ENCODE measurements around the gene CACNA1B.
"Not testable (repeated sequence)": the region's sequence is repeated elsewhere in the genome, so short reads cannot be mapped to it uniquely, and the experiment has no call there.

Gene CACNA1B

DNA sequence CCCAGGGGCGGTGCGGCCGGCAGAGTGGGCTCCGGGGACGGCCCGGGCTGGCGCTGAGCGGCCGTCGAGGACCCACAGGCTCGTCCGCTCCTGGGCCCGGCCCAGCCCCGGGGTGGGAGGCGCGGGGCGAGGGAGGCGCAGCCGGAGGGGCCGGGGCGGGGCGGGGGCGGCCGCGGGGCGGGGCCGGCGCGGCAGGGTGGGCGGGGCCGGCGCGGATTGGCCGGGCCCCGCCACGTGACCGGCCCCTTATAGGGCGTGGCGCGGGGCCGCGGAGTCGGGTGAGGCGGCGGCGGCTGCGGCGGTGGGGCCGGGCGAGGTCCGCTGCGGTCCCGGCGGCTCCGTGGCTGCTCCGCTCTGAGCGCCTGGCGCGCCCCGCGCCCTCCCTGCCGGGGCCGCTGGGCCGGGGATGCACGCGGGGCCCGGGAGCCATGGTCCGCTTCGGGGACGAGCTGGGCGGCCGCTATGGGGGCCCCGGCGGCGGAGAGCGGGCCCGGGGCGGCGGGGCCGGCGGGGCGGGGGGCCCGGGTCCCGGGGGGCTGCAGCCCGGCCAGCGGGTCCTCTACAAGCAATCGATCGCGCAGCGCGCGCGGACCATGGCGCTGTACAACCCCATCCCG, at the start of gene CACNA1B:
Gene CACNA1B (plus strand): TSS at position 277 of the 617 bp plus-strand sequence. CDS start 152 bp downstream, at position 429.
- DNase-seq: not testable (repeated sequence)

DNA sequence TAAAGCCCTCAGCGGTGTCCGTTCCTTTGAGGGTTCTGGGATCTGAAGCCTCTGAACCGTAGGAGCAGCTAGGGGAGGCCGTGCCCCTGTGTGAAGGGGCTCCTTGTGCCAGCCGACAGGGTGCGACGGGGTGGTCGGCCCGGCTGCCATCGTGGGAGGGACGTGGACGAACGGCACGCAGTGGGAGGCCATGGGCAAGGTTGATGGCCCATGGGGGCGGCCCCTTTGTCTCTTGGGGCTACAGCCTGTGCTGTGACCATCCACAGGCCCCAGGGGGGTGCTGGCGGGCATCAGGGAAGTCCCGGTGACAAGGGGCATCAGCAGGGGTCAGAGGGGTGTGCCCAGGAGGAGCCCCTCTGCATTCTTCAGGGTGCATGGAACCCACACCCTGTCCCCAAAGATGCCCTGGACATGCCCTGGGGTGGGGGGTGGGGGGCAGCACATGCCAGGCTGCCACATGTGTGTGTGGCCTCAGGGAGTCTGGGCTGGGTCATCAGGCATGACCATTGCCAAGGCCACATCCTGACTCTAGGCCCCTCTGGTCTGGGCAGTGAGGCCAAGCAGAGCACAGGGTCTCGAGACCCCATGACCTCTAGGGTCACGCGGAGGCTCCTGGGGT, 49.6 kb upstream of the CACNA1B start:
- DNase-seq: no peak

DNA sequence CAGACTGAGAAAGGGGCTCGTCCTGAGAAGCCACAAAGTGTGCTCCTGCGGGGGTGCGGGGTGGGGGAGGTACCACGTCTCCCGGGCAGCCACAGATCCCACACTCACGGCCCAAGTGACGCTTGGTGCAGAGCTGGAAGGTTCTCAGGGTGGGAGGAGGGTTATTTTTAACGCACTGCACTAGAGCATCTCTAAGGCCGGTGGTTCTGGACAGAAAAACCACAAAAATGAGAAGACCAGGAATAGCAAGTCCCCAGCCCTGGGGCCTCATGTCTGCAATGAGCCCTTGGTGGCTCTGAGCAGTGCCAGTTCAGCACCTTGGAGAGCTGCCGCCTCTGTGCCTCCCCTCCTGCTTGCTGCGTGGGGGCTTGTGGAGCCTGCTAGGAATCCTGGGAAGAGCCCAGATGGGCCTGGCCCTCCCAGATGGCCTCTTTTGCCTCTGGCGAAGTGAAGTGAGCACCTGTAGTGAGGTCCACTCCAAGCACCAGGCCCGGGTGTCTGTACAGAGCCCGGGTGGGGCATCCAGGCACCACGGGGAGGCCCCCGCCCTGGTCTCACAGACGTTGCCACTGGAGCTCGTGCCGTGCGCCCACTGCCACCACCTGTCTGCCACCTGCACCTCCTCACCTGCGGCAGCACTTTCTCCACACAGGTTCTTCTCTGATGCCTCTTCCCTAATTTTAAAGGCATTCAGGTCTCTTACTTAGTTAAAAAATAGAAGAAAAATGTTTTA, 48.9 kb upstream of the CACNA1B start:
- DNase-seq: no peak

DNA sequence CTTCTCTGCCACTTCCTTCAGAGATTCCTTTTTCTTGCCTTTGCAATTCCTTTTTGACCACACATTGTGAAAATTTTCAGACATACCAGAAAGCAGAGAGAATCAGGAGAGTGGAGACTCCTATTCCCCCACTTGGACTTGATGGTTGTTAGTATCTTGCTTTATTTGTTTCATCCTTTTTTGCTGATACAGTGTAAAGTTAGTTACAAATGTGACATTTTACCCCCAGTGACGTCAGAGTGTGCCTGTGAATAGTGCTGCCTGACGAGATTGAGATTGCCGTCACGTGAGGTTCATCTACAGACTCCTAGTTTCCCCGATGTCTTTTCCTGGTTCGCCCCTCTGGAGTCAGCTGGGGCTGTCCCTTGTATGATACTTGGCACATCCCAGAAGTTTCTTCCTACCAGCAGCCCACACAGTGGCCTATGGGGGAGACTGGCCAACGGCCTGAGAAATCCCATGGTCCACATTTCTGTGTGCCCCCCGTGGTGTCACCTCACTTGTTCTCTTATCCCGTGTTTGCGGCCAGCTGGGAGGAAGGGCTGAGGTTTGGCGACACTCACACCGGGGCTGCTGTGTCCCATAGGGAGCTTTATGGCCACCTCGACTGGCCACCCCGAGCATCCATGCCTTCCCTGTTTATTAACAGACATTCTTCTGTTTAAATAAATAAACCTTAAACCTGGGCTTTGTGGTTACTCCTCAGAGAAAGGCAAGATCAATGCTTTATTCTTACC, 48.2 kb upstream of the CACNA1B start:
- DNase-seq: no peak

DNA sequence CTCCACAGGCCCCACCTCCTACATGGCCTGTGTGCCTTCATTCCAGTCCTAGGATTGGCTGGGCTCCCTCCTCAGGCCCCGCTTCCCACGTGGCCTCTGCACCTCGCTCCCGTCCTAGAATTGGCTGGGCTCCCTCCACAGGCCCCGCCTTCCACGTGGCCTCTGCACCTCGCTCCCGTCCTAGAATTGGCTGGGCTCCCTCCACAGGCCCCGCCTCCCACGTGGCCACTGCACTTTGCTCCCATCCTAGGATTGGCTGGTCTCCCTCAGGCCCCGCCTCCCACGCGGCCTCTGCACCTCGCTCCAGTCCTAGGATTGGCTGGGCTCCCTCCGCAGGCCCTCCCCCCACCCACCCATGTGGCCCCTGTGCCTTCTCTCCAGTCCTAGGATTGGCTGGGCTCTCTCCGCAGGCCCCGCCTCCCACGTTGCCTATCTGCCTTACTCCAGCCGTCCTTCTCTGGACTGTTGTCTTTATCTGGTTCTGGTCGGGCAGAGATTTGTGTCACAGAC, 45.3 kb upstream of the CACNA1B start:
- no peak for DNase-seq

DNA sequence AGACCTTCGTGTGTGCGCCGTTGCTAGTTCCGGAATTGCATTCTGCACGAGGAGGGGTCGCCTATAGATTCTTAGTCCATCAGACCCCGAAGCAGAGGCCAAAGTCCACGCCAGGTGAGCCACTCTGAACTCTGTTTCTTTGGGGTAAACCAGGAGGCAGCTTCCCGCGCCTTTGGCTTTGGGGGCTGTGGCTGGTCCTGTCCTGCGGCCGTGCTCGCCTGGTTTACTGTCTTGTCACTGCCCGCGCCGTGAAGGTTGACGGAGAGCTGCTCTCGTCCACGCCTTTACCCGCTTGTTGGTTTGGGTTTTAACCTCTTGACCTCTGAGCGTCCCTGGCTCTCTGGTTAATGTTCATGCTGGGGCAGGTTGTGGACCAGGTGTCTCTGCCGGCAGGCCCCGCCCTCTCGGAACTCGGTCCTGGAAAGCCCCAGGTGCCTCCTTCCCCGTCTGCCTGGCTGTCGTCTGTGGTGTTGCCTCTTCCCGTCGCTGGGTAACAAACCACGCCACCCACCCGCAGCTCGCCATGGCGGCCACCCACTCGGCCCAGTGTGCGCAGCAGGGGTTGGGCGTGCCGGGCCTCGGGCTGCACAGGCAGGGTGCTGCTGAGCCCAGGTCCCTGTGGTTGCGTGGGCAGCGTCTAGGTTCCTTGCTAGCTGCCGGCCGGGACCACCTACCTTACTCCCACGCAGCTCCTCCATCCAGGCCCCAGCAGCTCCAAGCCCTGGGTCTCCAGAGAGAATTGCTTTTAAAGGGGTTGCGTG, 44.6 kb upstream of the CACNA1B start:
- no peak for DNase-seq

DNA sequence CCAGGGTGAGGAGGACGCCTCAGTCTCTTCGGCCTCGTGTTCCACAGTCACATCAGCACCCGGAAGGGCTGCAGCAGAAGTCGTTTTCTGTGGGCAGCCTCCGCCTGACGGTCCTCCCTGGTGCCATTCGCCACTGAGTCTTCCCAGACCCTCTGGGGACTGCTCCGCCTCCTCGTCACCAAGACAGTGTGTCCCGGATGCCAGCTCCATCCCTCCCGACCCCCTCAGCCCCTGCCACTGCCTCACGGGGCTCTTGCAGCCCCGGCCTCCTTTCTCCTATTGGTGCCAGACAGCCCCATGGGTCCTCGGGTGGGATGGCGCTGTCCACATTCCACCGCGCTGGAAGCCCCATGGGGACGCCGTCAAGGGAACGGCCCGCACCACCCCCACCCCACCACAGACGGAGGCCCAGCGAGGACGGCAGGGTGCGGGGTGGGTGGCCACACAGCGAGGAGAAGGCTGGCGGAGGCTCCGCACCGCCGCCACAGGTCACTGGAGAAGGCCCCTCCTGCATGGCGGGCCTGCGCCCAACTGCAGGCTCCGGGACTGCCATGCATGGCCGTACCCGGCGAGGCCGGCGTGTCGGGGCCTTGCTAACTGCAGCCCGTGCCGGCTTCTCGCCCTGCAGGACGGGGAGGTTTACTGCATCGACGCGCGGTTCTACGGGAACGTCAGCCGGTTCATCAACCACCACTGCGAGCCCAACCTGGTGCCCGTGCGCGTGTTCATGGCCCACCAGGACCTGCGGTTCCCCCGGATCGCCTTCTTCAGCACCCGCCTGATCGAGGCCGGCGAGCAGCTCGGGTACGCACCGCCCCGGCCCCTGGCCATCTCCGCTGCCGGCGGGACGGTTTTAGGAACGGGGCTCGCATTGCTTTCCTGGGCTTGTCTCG, 43.6 kb upstream of the CACNA1B start:
- no peak for DNase-seq

DNA sequence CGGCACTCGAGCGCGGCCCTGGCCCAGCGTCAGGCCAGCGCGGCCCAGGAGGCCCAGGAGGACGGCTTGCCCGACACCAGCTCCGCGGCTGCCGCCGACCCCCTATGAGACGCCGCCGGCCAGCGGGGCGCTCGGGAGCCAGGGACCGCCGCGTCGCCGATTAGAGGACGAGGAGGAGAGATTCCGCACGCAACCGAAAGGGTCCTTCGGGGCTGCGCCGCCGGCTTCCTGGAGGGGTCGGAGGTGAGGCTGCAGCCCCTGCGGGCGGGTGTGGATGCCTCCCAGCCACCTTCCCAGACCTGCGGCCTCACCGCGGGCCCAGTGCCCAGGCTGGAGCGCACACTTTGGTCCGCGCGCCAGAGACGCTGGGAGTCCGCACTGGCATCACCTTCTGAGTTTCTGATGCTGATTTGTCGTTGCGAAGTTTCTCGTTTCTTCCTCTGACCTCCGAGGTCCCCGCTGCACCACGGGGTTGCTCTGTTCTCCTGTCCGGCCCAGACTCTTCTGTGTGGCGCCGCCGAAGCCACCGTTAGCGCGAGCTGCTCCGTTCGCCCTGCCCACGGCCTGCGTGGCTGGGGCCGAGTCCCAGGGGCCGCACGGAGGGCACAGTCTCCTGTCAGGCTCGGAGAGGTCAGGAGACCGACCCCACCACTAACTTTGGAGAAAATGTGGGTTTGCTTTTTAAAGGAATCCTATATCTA, 42.6 kb upstream of the CACNA1B start:
- DNase-seq: no peak

DNA sequence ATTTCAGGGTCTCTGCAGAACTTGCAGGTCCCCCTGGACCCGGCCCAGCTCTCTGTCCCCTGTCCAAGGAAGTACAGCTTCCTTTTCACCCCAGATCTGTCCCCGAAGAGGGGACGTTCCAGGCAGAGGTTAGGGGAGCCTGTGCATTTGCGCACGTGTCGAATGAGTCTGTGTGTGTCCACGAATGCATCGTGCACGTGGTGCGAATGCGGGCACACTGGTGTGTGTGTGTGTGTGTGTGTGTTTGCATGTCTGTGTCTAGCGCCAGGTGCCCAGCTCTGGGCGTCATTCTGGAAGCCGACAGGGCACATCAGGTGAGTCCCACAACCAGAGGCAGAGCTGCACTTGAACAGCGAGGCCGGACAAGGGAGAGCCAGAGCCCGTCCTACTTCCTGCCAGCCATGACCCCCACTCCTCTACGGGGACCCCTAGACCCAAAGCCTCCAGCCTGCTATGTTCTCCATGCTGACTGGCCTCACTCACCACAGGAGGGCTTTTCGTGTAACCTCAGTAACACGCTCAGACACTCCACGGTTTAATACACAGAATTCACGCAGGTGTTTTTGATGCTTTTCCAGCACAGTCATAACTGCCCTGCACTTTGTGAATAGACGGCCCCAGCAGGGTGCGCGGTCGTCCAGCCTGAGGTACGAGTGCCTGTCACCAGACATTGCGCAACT, 41.3 kb upstream of the CACNA1B start:
- no peak for DNase-seq

DNA sequence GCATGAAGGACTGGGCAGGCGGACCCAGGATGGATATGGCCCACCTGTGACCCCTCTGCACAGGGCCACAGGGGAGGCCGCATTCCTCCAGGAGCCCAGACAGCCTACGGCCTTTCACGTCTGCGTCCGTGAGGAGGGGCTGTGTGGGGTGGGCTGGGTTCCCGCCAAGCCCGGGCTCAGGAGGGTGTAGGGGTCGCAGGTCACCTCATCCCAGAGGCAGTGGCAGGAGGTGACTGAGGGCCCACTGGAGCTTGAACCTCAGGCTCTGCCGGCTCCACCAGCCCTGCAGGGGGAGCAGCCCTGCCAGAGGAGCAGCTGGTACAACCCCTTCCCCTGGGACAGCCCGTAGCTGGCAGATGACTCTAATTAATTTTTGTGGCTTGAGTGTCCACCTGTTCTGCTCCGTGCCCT, 40.7 kb upstream of the CACNA1B start:
- no peak for DNase-seq

DNA sequence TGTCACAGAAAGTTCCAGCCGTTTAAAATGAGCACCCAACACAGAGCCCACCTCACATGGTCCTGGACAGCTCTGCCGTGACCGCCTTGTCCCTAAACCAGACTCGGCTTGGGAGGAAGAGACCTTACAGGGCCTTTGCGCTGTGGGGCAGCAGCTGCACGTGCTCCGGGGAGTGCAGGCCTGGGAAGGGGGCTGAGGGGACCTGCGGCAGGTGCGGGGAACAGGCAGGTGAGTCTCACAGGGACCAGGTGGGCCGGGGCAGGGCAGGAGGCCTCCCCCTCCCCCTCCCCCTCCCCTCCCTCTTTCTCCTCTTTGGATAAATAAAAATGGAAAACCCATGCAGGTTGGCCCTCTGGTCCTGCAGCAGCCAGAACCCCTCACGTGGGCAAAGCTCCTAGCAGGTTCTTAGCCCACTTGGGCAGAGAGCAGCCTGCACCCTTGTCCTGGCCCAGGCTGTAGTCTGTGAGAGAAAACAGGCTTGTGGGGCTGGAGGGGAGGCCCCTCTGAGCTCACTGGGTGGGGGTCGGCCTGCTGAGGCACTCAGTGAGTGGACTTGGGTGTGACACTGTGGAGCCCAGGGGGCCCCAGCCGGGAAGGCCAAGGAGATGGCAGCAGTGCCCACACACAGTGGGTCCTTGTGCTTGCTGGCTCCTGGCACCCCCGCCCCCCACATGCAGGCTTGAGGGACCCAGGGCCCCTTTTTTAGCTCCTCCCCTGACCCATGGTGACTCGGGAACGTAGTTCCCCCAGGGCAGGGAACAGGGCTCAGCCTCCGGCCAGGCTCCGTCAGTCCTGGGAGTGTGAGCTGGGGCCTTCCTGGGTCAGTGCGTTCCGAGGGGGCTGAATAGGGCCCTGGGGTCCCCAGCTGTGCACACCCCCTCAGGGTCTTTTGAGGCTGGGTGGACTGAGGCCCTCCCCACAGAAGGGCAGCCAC, 40.0 kb upstream of the CACNA1B start:
- no peak for DNase-seq

DNA sequence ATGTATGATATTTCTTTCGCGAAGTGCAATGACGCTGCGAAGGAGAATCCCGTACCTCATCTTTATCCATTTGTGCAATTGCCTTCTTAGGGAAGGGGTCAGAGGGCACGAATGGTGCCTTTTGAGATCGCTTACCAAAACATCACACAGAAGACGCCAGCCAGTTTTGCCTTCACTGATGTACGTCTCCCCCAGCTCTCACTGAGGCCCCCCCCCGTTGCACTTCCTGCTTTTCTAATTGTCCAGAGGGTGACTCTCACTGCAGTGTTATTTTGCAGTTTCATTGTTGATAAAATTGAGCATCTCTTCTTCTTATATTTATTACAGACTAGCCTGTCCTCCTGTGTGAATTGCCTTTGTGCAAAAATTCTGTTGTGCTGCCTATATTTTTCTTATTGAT, 39.0 kb upstream of the CACNA1B start:
- no peak for DNase-seq

DNA sequence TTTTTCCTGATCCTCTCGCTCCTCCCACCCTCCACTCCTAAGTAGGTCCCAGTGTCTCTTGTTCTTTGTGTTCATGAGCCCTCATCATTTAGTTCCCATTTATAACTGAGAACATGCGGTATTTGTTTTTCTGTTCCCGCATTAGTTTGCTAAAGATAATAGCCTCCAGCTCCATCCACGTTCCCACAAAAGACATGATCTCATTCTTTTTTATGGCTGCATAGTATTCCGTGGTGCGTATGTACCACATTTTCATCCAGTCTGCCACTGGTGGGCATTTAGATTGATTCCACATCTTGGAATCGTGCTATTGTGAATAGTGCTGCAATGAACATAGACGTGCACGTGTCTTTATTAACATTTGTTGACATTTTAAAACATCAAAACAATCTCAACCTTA, 34.2 kb upstream of the CACNA1B start:
- no peak for DNase-seq

DNA sequence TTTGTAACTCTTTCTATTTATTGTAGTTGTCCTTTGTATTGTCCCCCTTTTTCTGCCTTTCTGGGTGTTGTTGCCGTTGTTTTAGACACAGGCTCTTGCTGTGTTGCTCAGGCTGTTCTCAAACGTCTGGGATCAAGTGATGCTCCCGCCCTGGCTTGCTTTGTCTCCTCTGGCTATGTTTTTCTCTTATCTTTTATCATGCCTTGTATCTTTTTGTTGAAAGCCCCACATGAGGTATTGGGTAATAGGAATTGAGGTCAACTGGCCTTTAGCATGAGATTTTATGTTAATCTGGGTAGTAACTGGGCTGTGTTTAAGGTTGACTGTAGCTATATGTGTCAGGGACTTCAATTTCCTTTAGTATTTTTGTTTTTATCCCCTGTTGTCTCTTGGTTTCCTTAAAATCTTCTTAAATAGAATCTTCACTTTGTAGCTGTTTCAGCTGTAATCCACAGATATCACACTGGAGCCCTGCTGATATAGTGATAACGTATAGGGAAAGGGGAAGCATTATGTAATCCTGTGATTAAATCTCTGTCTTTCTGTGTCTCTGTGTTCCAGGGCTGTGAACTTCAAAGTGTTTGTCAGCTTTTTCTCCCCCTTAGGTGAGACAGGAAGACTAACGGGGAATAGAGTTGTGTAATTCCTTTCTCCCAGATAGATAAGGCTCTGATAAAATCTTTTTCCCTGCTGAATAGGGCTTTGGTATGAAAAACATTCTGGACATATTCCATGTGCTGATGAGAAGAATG, 25.9 kb upstream of the CACNA1B start:
- DNase-seq: no peak

DNA sequence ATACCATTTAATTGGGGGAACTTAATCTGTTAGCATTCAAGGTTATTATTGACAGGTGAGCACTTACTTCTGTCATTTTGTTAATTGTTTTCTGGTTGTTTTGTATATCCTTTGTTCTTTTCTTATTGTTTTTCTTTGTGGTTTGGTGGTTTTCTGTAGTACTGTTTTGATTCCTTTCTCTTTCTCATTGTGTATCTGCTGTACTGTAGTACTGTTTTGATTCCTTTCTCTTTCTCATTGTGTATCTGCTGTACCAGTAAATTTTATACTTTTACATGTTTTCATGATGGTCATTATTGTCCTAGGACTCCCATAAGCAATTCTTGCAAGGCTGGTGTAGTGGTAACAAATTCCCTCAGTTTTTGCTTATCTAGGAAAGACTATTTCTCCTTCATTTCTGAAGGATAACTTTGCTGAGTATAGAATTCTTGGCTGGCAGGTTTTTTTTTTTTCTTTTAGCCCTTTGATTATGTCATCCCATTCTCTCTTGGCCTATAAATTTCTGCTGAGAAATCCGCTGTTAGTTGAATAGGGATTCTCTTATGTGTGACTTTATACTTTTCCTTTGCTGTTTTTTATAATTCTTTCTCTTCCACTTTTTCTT, 24.1 kb upstream of the CACNA1B start:
- no peak for DNase-seq

DNA sequence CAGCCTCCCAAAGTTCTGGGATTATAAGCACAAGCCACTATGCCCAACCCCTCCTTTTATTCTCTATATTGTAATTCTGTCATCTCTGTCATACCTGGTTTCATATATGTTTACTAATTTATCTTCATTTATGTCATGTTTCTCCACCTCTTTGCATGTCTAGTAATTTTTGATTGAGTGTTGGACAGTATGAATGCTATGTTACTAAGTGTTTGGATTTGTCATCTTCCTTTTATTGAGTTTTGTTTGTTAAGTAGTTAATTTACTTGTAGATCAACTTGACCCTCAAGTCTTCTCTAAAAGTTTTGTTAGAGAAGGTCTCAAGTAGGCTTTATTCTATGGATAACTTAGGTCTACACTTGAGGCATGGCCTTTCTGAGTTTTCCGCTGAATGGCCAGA, 17.2 kb upstream of the CACNA1B start:
- DNase-seq: no peak

DNA sequence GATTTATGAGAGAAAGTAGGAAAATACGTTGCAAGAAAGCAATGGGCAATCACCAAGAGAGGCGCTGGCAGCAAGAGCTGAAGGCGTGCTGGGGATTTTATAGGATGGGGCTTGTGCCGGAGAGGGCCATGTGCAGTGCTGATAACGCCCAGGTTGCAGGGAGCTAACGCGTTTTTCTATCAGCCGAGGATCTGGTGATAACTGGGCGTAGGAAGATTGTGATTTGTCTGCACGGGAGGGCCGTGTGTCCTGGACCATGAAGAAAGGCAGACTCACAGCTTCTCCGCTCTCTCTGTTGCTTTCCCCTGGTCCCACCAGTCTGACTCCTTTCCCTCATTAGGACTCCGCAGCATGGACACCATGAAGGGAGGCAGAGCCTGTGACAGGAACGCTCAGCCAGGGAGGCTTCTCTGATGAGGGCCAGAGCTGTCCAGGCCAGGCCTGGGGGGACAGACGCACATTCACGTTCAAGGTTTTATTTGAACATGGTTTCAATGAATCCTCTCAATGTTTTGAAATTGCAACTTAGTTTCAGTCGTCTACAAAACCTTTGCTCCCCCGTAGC, 11.9 kb upstream of the CACNA1B start:
- no peak for DNase-seq
